HCT116 (cell line): ENCODE data around the gene ADRA1B. TPM values are rescaled to one million over a fixed set of nuclear protein-coding genes. Genes with fewer than 3 reads are reported as not detected.

ENCODE experiments used
- ATAC-seq: fragments of 200-7000 bp; cut with Tn5 transposase; 2 replicates; pipeline ENCODE4 v1.9.1; 2020; ENCODE audit warnings: mild to moderate bottlenecking, moderate library complexity
- BruUV-seq: library from RNA; stranded (reverse); fragments of 400-500 nt; replicated peaks from 2 replicates; lab custom pipeline; 2021; lab: Mats Ljungman, UMichigan
- CTCF ChIA-PET: fragments of 300-600 bp; sonication (Branson Sonifier 250); formaldehyde crosslinking; loops from one replicate; lab custom pipeline; 2021; ENCODE audit warnings: antibody characterized with exemption; lab: Charles Lee
- POLR2A ChIA-PET: fragments of 300-600, 350-600 bp; sonication (Branson Sonifier 250); formaldehyde crosslinking; loops from one replicate; lab custom pipeline; 2021; ENCODE audit warnings: antibody characterized with exemption; lab: Charles Lee
- RAD21 ChIA-PET, 2 experiments: fragments of 300-600 bp; sonication (Branson Sonifier 250); formaldehyde crosslinking; loops; one replicate each; lab custom pipeline; 2023; ENCODE audit warnings: low total read pairs in 2 of 2; ENCODE audit not compliant: uncharacterized antibody in 2 of 2, unreplicated experiment in 2 of 2, low non-redundant PET in 1 of 2; lab: Charles Lee
- DNase-seq: peaks from one replicate; pipeline ENCODE4 v3.0.0-alpha.2; 2010; ENCODE audit warnings: low read depth, low spot score
- H2AFZ ChIP-seq: fragments of 200-600 bp; shearing (Covaris generic), sonication (generic); 2 replicates; pipeline ENCODE4 v1.6.1; 2017; ENCODE audit warnings: low read depth, mixed run types, mixed read lengths, antibody characterized with exemption, low read length; ENCODE audit not compliant: poor library complexity, severe bottlenecking
- H3K27ac ChIP-seq: 2 replicates; pipeline ENCODE4 v1.5.1; 2012; ENCODE audit warnings: low read depth, low read length
- H3K27me3 ChIP-seq: fragments of 200-600 bp; sonication (generic); 2 replicates; pipeline ENCODE4 v1.6.1; 2016; ENCODE audit warnings: mixed run types, low read length, mixed read lengths; ENCODE audit not compliant: insufficient read depth
- H3K36me3 ChIP-seq, 2 experiments: fragments of 200-500 bp in 1 of 2; fragments of 200-600 bp in 1 of 2; sonication (Bioruptor generic) in 1 of 2; sonication (generic) in 1 of 2; 2 replicates each; pipeline versions ENCODE4 v1.5.1 to v1.6.1; 2014 to 2016; ENCODE audit warnings: low read length in 2 of 2, inconsistent platforms in 1 of 2, mixed read lengths in 1 of 2, mixed run types in 1 of 2; ENCODE audit not compliant: insufficient read depth in 2 of 2, control insufficient read depth in 1 of 2
- H3K4me1 ChIP-seq, 2 experiments: fragments of 200-600 bp in 1 of 2; sonication (generic) in 1 of 2; 2 replicates each; pipeline versions ENCODE4 v1.5.1 to v1.6.1; 2012 to 2017; ENCODE audit warnings: low read length in 2 of 2, inconsistent platforms in 1 of 2, mild to moderate bottlenecking in 1 of 2, mixed read lengths in 1 of 2, mixed run types in 1 of 2, moderate library complexity in 1 of 2; ENCODE audit not compliant: insufficient read depth in 2 of 2, control insufficient read depth in 1 of 2
- H3K4me2 ChIP-seq: fragments of 200-600 bp; sonication (generic); 2 replicates; pipeline ENCODE4 v1.6.1; 2017; ENCODE audit warnings: mixed run types, low read length, mixed read lengths
- H3K4me3 ChIP-seq, 2 experiments: fragments of 200-600 bp in 1 of 2; sonication (generic) in 1 of 2; replicated peaks in 1 of 2; 2 replicates each; pipeline ENCODE4 v1.5.1; 2011 to 2016; ENCODE audit warnings: low read length in 2 of 2, control low read depth in 1 of 2, low read depth in 1 of 2, mild to moderate bottlenecking in 1 of 2, mixed read lengths in 1 of 2, mixed run types in 1 of 2
- H3K79me2 ChIP-seq: fragments of 200-600 bp; sonication (generic); 2 replicates; pipeline ENCODE4 v1.6.1; 2017; ENCODE audit warnings: mild to moderate bottlenecking, mixed run types, low read length, moderate library complexity, mixed read lengths; ENCODE audit not compliant: insufficient read depth
- H3K9ac ChIP-seq: fragments of 200-600 bp; sonication (generic); 2 replicates; pipeline ENCODE4 v1.6.1; 2016; ENCODE audit warnings: low read length, mixed read lengths
- H3K9me2 ChIP-seq: fragments of 200-600 bp; sonication (generic), shearing (Covaris generic); 2 replicates; pipeline ENCODE4 v1.6.1; 2017; ENCODE audit warnings: mixed run types, mild to moderate bottlenecking, moderate library complexity; ENCODE audit not compliant: insufficient read depth
- H3K9me3 ChIP-seq, 2 experiments: fragments of 200-500 bp in 1 of 2; fragments of 200-600 bp in 1 of 2; sonication (Bioruptor generic) in 1 of 2; sonication (generic) in 1 of 2; 2 replicates each; pipeline ENCODE4 v1.6.1; 2014 to 2017; ENCODE audit warnings: low read length in 2 of 2, mixed read lengths in 2 of 2, inconsistent platforms in 1 of 2, low read depth in 1 of 2, mild to moderate bottlenecking in 1 of 2, mixed run types in 1 of 2, moderate library complexity in 1 of 2; ENCODE audit not compliant: control insufficient read depth in 1 of 2, insufficient read depth in 1 of 2
- H4K20me1 ChIP-seq: fragments of 200-600 bp; sonication (generic), shearing (Covaris generic); 2 replicates; pipeline ENCODE4 v1.6.1; 2017; ENCODE audit warnings: mixed run types, mild to moderate bottlenecking, moderate library complexity; ENCODE audit not compliant: insufficient read depth
- ATF3 ChIP-seq: IDR thresholded peaks from 2 replicates; pipeline ENCODE4 v1.6.1; 2012
- CEBPB ChIP-seq: IDR thresholded peaks from 2 replicates; pipeline ENCODE4 v1.6.1; 2012; ENCODE audit warnings: low read depth
- CTCF ChIP-seq, 3 experiments: fragments of 200-600 bp in 1 of 3; sonication (generic) in 1 of 3; IDR thresholded peaks in 2 of 3; conservative IDR thresholded peaks in 1 of 3; 2 replicates each; pipeline ENCODE4 v1.5.1; 2012 to 2017; ENCODE audit warnings: low read depth in 2 of 3, low read length in 2 of 3, antibody characterized with exemption in 1 of 3, borderline replicate concordance in 1 of 3, control low read depth in 1 of 3, mild to moderate bottlenecking in 1 of 3, mixed read lengths in 1 of 3, mixed run types in 1 of 3, moderate library complexity in 1 of 3; ENCODE audit not compliant: insufficient read depth in 1 of 3
- EGR1 ChIP-seq: IDR thresholded peaks from 2 replicates; pipeline ENCODE4 v1.6.1; 2012; ENCODE audit warnings: low read depth
- EZH2 ChIP-seq: fragments of 200-600 bp; sonication (generic); IDR thresholded peaks from 2 replicates; pipeline ENCODE4 v1.6.1; 2017; ENCODE audit warnings: antibody characterized with exemption, mixed run types
- EZH2phosphoT487 ChIP-seq: fragments of 200-600 bp; IDR thresholded peaks from 2 replicates; pipeline ENCODE4 v1.6.1; 2018; ENCODE audit warnings: antibody characterized with exemption, borderline replicate concordance
- MAX ChIP-seq: IDR thresholded peaks from 2 replicates; pipeline ENCODE4 v1.6.1; 2012
- POLR2A ChIP-seq: IDR thresholded peaks from 2 replicates; pipeline ENCODE4 v1.7.0; 2011; ENCODE audit warnings: borderline replicate concordance; ENCODE audit not compliant: insufficient read depth, insufficient read length; ENCODE audit errors: extremely low read depth
- POLR2AphosphoS5 ChIP-seq: IDR thresholded peaks from 2 replicates; pipeline ENCODE4 v1.6.1; 2011; ENCODE audit warnings: mild to moderate bottlenecking, low read depth, low read length, moderate library complexity
- RAD21 ChIP-seq: IDR thresholded peaks from 2 replicates; pipeline ENCODE4 v1.6.1; 2012; ENCODE audit warnings: low read depth, mild to moderate bottlenecking
- SP1 ChIP-seq: IDR thresholded peaks from 2 replicates; pipeline ENCODE4 v1.6.1; 2012; ENCODE audit warnings: low read depth
- SRF ChIP-seq: IDR thresholded peaks from 2 replicates; pipeline ENCODE4 v1.6.1; 2012; ENCODE audit warnings: low read depth
- YY1 ChIP-seq: IDR thresholded peaks from 2 replicates; pipeline ENCODE4 v1.6.1; 2011; ENCODE audit warnings: low read length, low read depth, moderate library complexity, mild to moderate bottlenecking; ENCODE audit not compliant: insufficient replicate concordance; ENCODE audit errors: extremely low read depth
- ZFX ChIP-seq: fragments of 450-650 bp; IDR thresholded peaks from 2 replicates; pipeline ENCODE4 v1.6.1; 2017
- ZNF274 ChIP-seq: fragments of 200-500 bp; sonication (Bioruptor generic); IDR thresholded peaks from 2 replicates; pipeline ENCODE4 v1.6.1; 2014; ENCODE audit warnings: mild to moderate bottlenecking, low read depth, low read length, inconsistent platforms
- intact Hi-C: fragments of 100-400 bp; cut with micrococcal nuclease; formaldehyde crosslinking; loops from 2 replicates; pipeline ENCODE4 v1.10.0; 2022
- total RNA-seq: library from RNA; stranded (reverse); gene quantifications from one replicate; pipeline ENCODE4 v1.2.1, GENCODE V29; 2021; ENCODE audit not compliant: unreplicated experiment

ADRA1B gene
- total RNA-seq, 1 experiment from 2014 or later: not detected

GRCh38 chr5:159887050-159887449 lies 29.2 kb upstream of the ADRA1B start:
- Histone ChIP-seq H3K4me2 (no peak overlapping the region), H2AFZ (no peak overlapping the region), H4K20me1 (no peaks in the 10 kb centered on the region)
- CTCF ChIA-PET: no interaction called here
- ATAC-seq: no peak
- TF ChIP-seq POLR2A (no peak), SRF (no peak), POLR2AphosphoS5 (no peak), EZH2phosphoT487 (no peak), CEBPB (no peak), ZFX (no peak), ZNF274 (no peak), RAD21 (no peak), ATF3 (no peak), EZH2 (no peak), YY1 (no peak), CTCF (IDR thresholded peaks at IDR 0.05 in 2 of 3, conservative IDR thresholded peaks at IDR 0.05 in 1 of 3; ENCODE audit: borderline replicate concordance in 1 of 3, insufficient read depth in 1 of 3, low read depth in 2 of 3, low read length in 2 of 3) (no peak), SP1 (no peak), MAX (no peak), EGR1 (no peak)
- TF ChIP-seq, all 23 proteins: peak for 0
- Histone ChIP-seq H3K9me3 (no peaks in the 10 kb centered on the region), H3K4me3 (no peak overlapping the region), H3K79me2 (no peaks in the 10 kb centered on the region), H3K9ac (no peak overlapping the region), H3K27me3 (no peaks in the 10 kb centered on the region), H3K27ac (no peak overlapping the region), H3K9me2 (no peaks in the 10 kb centered on the region), H3K36me3 (no peaks in the 10 kb centered on the region), H3K4me1 (no peaks in the 10 kb centered on the region)
- DNase-seq: no peak
- ChIA-PET RAD21 (no interaction called here), POLR2A (no interaction called here)
- intact Hi-C loops: no loop called here
- BruUV-seq: no TSS peak
